Prostate gland (tissue), 2 donors: ENCODE results near the gene SLC22A4. TPM values are rescaled to one million over a fixed set of nuclear protein-coding genes. Genes with fewer than 3 reads are reported as not detected.

ENCODE experiments used
- DNase-seq: peaks from one replicate; pipeline ENCODE4 v3.0.0-alpha.2; 2019; ENCODE audit warnings: low spot score
- H3K27ac ChIP-seq, 2 donors: fragments of 200-600 bp; sonication (generic); 2 replicates each; pipeline ENCODE4 v1.5.1; 2017 to 2019
- H3K27me3 ChIP-seq: fragments of 200-600 bp; sonication (generic); replicated peaks from 2 replicates; pipeline ENCODE4 v1.5.1; 2019; ENCODE audit not compliant: insufficient read depth
- H3K36me3 ChIP-seq, 2 donors: fragments of 200-600 bp; sonication (generic); 1 replicate in 1 of 2; 2 replicates in 1 of 2; pipeline versions ENCODE4 v1.5.1 to v1.8.1; 2017 to 2019
- H3K4me1 ChIP-seq: fragments of 200-600 bp; sonication (generic); replicated peaks from 2 replicates; pipeline ENCODE4 v1.5.1; 2019
- H3K4me3 ChIP-seq, 2 donors: fragments of 200-600 bp; sonication (generic); 2 replicates each; pipeline ENCODE4 v1.5.1; 2017 to 2019
- H3K9me3 ChIP-seq: fragments of 200-600 bp; sonication (generic); 2 replicates; pipeline ENCODE4 v1.5.1; 2017
- POLR2A ChIP-seq: fragments of 450-650 bp; IDR thresholded peaks from one replicate; pipeline ENCODE4 v1.6.1; 2016; ENCODE audit warnings: antibody characterized with exemption, mild to moderate bottlenecking
- POLR2AphosphoS5 ChIP-seq: sonication (generic); formaldehyde crosslinking; IDR thresholded peaks from one replicate; pipeline ENCODE4 v1.6.1; 2017; ENCODE audit warnings: antibody characterized with exemption
- WGBS: methylation state at CpG from one replicate; pipeline ENCODE4 v1.1.5; 2018; 5-methylcytosine and 5-hydroxymethylcytosine counted together
- intact Hi-C: fragments of 100-400 bp; cut with DNase I; formaldehyde crosslinking; loops from one replicate; pipeline ENCODE4 v1.14.2; 2022
- total RNA-seq, 2 donors: library from RNA; depleted of rRNA; stranded (reverse); fragments of >200 nt; gene quantifications; one replicate each; pipeline ENCODE4 v1.1.0, GENCODE V29; 2016
- TF ChIP-seq, protein P1 (sequence below), 4 experiments: fragments of 200-600 bp in 2 of 4; fragments of 450-650 bp in 2 of 4; sonication (generic) in 2 of 4; IDR thresholded peaks; 1 replicate in 3 of 4; 2 replicates in 1 of 4; pipeline ENCODE4 v1.5.1; 2016 to 2019; ENCODE audit warnings: antibody characterized with exemption in 4 of 4, mild to moderate bottlenecking in 2 of 4, moderate library complexity in 2 of 4

The SLC22A4 gene
- total RNA-seq, 2 donors from 2014 or later: 5.5 to 8.2 TPM

DNA sequence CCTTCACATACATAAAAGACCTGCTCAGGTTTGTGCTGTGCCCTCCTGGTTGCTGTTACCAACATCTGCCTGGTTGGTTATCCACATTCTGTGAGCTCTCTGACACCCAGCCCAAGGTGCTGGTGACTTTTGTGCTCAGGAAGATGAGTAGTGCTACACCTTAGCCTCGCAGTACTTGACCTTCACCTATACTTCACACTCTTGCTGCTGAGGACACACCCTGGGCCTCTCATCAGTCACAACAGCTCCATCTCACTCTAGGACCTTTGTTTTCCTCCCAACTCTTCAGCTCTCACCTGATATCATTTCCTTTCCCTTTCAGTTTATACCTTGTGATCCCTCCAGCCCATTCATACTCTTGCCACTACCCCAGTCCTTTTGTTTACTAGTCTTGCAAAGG, 64.6 kb downstream of the SLC22A4 start:
- intact Hi-C loops: no loop called here
- 96% methylated on average over 1 of the region's 1 CpG for WGBS
- TF ChIP-seq, protein P1, sequence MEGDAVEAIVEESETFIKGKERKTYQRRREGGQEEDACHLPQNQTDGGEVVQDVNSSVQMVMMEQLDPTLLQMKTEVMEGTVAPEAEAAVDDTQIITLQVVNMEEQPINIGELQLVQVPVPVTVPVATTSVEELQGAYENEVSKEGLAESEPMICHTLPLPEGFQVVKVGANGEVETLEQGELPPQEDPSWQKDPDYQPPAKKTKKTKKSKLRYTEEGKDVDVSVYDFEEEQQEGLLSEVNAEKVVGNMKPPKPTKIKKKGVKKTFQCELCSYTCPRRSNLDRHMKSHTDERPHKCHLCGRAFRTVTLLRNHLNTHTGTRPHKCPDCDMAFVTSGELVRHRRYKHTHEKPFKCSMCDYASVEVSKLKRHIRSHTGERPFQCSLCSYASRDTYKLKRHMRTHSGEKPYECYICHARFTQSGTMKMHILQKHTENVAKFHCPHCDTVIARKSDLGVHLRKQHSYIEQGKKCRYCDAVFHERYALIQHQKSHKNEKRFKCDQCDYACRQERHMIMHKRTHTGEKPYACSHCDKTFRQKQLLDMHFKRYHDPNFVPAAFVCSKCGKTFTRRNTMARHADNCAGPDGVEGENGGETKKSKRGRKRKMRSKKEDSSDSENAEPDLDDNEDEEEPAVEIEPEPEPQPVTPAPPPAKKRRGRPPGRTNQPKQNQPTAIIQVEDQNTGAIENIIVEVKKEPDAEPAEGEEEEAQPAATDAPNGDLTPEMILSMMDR (IDR thresholded peaks at IDR 0.05): no peak
- no peak for TF ChIP-seq POLR2A
- no peak for TF ChIP-seq POLR2AphosphoS5
- H3K4me3 ChIP-seq: no peak overlapping the region
- no peaks in the 10 kb centered on the region for H3K4me1 ChIP-seq
- no peak for DNase-seq
- H3K27ac ChIP-seq: no peak overlapping the region
- no peaks in the 10 kb centered on the region for H3K36me3 ChIP-seq
- no peaks in the 10 kb centered on the region for H3K27me3 ChIP-seq
- no peaks in the 10 kb centered on the region for H3K9me3 ChIP-seq

DNA sequence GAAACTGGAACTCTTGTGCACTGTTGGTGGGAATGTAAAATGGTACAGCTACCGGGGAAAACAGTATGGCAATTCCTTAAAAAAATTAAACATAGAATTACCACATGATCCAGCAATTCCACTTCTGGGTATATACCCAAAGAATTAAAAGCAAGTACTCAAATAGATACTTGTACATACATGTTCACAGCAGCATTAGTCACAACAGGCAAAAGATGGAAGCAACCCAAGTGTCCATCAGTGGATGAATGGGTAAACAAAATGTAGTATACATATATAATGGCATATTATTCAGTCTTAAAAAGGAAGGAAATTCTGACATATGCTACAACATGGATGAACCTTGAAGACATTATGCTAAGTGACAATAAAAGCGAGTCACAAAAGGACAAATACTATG, 67.9 kb downstream of the SLC22A4 start:
- Histone ChIP-seq H3K4me1 (no peaks in the 10 kb centered on the region), H3K4me3 (no peak overlapping the region), H3K27me3 (no peaks in the 10 kb centered on the region), H3K27ac (no peak overlapping the region), H3K36me3 (no peaks in the 10 kb centered on the region), H3K9me3 (no peaks in the 10 kb centered on the region)
- no peak for DNase-seq
- TF ChIP-seq, protein P1 (IDR thresholded peaks at IDR 0.05): no peak
- TF ChIP-seq POLR2AphosphoS5 (no peak), POLR2A (no peak)
- intact Hi-C loops: no loop called here
- 91% methylated on average over 2 of the region's 2 CpGs for WGBS

DNA sequence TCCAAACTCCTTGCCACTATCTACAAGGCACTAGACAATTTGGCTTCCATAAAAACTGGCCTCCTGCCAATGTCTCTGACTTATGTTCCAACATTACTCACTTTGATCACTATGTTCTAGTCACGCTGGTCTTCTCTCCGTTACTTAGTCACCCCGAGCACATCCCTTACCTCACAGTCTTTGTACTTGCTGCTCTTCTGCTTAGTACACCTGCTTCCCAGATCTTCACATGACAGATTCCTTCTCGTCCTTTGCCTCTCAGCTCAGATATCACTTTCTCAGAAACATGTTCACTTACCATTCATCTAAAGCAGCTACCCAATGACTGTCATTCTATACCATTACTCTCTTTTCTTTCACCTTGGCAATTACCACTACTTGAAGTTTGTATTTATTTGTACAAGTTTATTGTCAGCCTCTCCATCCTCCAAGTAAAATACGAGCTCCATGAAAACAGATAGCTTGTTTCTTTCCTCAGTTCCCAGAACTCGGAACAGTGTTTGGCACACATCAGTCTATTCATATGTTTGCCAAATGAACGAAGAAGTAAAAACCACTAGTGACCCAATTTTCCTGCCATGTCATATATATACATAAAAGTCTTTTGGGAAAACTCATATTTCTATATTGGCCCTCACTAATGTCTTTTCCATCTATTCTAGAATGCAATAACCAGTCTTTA, 69.4 kb downstream of the SLC22A4 start:
- TF ChIP-seq POLR2AphosphoS5: peak; percentile 86
- no peak for TF ChIP-seq POLR2A
- Histone ChIP-seq H3K27me3 (no peaks in the 10 kb centered on the region), H3K4me1 (no peaks in the 10 kb centered on the region), H3K27ac (peak overlapping the region; percentile 9 to 58), H3K9me3 (no peaks in the 10 kb centered on the region), H3K36me3 (no peaks in the 10 kb centered on the region), H3K4me3 (no peak overlapping the region)
- intact Hi-C loops: no loop called here
- WGBS: 16% methylated on average over 7 of the region's 7 CpGs
- DNase-seq: peak; percentile 76

DNA sequence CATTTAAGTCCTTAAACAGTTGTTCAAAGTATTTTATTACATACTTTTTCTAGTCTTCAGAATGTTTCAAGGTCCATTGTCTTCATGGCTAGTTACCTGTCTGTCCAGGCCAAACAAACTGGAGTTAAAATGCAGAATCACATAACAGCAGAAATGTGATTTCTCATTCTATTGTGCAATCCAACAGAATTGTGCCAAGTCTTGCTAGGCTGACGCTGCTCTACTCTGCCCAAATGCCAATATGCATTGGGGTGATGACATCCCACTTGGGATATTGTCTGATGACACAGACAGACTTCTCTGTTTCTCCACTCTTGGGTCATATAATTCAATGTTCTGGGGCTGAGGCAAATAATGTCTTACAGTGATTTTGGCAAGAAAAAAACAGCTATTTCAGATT, 70.1 kb downstream of the SLC22A4 start:
- no peaks in the 10 kb centered on the region for H3K9me3 ChIP-seq
- intact Hi-C loops: no loop called here
- no peak overlapping the region for H3K4me3 ChIP-seq
- TF ChIP-seq POLR2AphosphoS5: peak; percentile 65
- TF ChIP-seq, protein P1 (IDR thresholded peaks at IDR 0.05): no peak
- H3K27me3 ChIP-seq: no peaks in the 10 kb centered on the region
- H3K4me1 ChIP-seq: no peaks in the 10 kb centered on the region
- peak overlapping the region; percentile 9 to 58 for H3K27ac ChIP-seq
- DNase-seq: no peak
- H3K36me3 ChIP-seq: no peaks in the 10 kb centered on the region
- WGBS: 5% methylated on average over 1 of the region's 1 CpG

DNA sequence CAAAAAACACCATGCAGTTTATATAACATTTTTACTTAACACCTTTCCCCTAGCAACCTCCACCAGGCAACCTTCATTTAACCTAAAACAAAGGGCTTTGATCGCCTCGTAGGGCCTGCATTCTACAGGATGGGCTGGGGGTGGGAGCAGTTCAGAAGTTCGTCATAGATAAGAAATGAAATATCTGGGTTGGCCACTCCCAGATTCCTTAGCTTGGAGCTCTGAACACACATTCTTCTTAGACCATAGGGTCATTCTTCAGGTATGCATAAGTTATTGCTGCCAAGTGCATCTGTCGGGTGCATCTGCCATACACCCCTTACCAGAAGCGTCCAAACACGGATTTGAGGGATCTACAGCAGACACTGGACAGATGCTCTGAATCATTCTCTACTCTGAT, 71.0 kb downstream of the SLC22A4 start:
- no peak for DNase-seq
- H3K4me3 ChIP-seq: no peak overlapping the region
- no peaks in the 10 kb centered on the region for H3K4me1 ChIP-seq
- H3K27me3 ChIP-seq: no peaks in the 10 kb centered on the region
- H3K27ac ChIP-seq: peak overlapping the region in 1 of 2 donors; percentile 58
- TF ChIP-seq, protein P1 (IDR thresholded peaks at IDR 0.05): no peak
- TF ChIP-seq POLR2AphosphoS5: no peak
- no peak for TF ChIP-seq POLR2A
- H3K36me3 ChIP-seq: no peaks in the 10 kb centered on the region
- intact Hi-C loops: no loop called here
- no peaks in the 10 kb centered on the region for H3K9me3 ChIP-seq
- WGBS: 91% methylated on average over 6 of the region's 6 CpGs
